WTC11 (cell line): ENCODE data around the gene CTLA4. TPM values are rescaled to one million over a fixed set of nuclear protein-coding genes. Genes with fewer than 3 reads are reported as not detected.

ENCODE experiments used
- ATAC-seq: fragments of 200-7000 bp; cut with Tn5 transposase; 2 replicates; pipeline ENCODE4 v1.10.0; 2021; ENCODE audit warnings: mild to moderate bottlenecking, moderate library complexity
- CTCF ChIA-PET: fragments of 300-600 bp; sonication (Branson Sonifier 250); formaldehyde crosslinking; loops from one replicate; lab custom pipeline; 2021; ENCODE audit warnings: antibody characterized with exemption; lab: Charles Lee
- POLR2A ChIA-PET: fragments of 350-600 bp; sonication (Branson Sonifier 250); formaldehyde crosslinking; loops from one replicate; lab custom pipeline; 2021; ENCODE audit warnings: antibody characterized with exemption; lab: Charles Lee
- DNase-seq: peaks from one replicate; pipeline ENCODE4 v3.0.0; 2021; ENCODE audit warnings: low spot score
- H3K27ac Mint-ChIP-seq: 2 replicates; pipeline ENCODE4 v1.8.0; 2021; ENCODE audit warnings: mixed read lengths
- H3K27me3 Mint-ChIP-seq: 2 replicates; pipeline ENCODE4 v1.8.0; 2021; ENCODE audit warnings: low read depth, mild to moderate bottlenecking, moderate library complexity, mixed read lengths
- H3K36me3 Mint-ChIP-seq: 2 replicates; pipeline ENCODE4 v1.8.0; 2021; ENCODE audit warnings: mixed read lengths
- H3K4me1 Mint-ChIP-seq: 2 replicates; pipeline ENCODE4 v1.8.0; 2022; ENCODE audit warnings: mixed read lengths
- H3K4me3 Mint-ChIP-seq: 2 replicates; pipeline ENCODE4 v1.8.0; 2021; ENCODE audit warnings: mild to moderate bottlenecking, moderate library complexity, mixed read lengths
- H3K9me3 Mint-ChIP-seq: 2 replicates; pipeline ENCODE4 v1.8.0; 2021; ENCODE audit warnings: mixed read lengths
- ARID4B ChIP-seq: sonication (generic); formaldehyde crosslinking; IDR thresholded peaks from 2 replicates; pipeline ENCODE4 v1.8.0; 2023; ENCODE audit warnings: missing genetic modification reagents, mild to moderate bottlenecking, borderline replicate concordance
- ATF1 ChIP-seq: sonication (generic); formaldehyde crosslinking; IDR thresholded peaks from 2 replicates; pipeline ENCODE4 v1.8.1; 2023; ENCODE audit warnings: mild to moderate bottlenecking, moderate library complexity, missing genetic modification reagents
- ATF3 ChIP-seq: sonication (generic); formaldehyde crosslinking; conservative IDR thresholded peaks from 2 replicates; pipeline ENCODE4 v1.8.1; 2022; ENCODE audit warnings: mild to moderate bottlenecking, missing genetic modification reagents
- CDX4 ChIP-seq: fragments of 250-450 bp; sonication (Bioruptor Pico); IDR thresholded peaks from 2 replicates; pipeline ENCODE4 v1.9.0; 2021; ENCODE audit warnings: moderate library complexity, mild to moderate bottlenecking, inconsistent platforms, borderline replicate concordance
- CREB1 ChIP-seq: sonication (generic); formaldehyde crosslinking; IDR thresholded peaks from 2 replicates; pipeline ENCODE4 v1.8.0; 2023; ENCODE audit warnings: mild to moderate bottlenecking, missing genetic modification reagents
- CREM ChIP-seq: sonication (generic); formaldehyde crosslinking; IDR thresholded peaks from 2 replicates; pipeline ENCODE4 v1.8.1; 2022; ENCODE audit warnings: mild to moderate bottlenecking, missing genetic modification reagents, moderate library complexity
- EMX1 ChIP-seq: fragments of 250-450 bp; sonication (Bioruptor Pico); IDR thresholded peaks from 2 replicates; pipeline ENCODE4 v1.8.0; 2021; ENCODE audit warnings: mild to moderate bottlenecking
- ETV6 ChIP-seq: sonication (generic); formaldehyde crosslinking; IDR thresholded peaks from 2 replicates; pipeline ENCODE4 v1.8.1; 2022; ENCODE audit warnings: mild to moderate bottlenecking, missing genetic modification reagents
- FOXK1 ChIP-seq: sonication (generic); formaldehyde crosslinking; IDR thresholded peaks from 2 replicates; pipeline ENCODE4 v1.8.0; 2022; ENCODE audit warnings: mild to moderate bottlenecking, moderate library complexity, missing genetic modification reagents
- IRF2 ChIP-seq: sonication (generic); formaldehyde crosslinking; IDR thresholded peaks from 2 replicates; pipeline ENCODE4 v1.8.0; 2022; ENCODE audit warnings: low read depth, missing genetic modification reagents, borderline replicate concordance
- JAZF1 ChIP-seq: fragments of 250-450 bp; sonication (Bioruptor Pico); IDR thresholded peaks from 2 replicates; pipeline ENCODE4 v1.9.0; 2021; ENCODE audit warnings: moderate library complexity, mild to moderate bottlenecking, inconsistent platforms
- MAX ChIP-seq: sonication (generic); formaldehyde crosslinking; IDR thresholded peaks from 2 replicates; pipeline ENCODE4 v1.8.0; 2022; ENCODE audit warnings: mild to moderate bottlenecking, missing genetic modification reagents
- NFYB ChIP-seq: sonication (generic); formaldehyde crosslinking; conservative IDR thresholded peaks from 2 replicates; pipeline ENCODE4 v1.8.0; 2022; ENCODE audit warnings: low read depth, missing genetic modification reagents
- NR2C2 ChIP-seq: sonication (generic); formaldehyde crosslinking; IDR thresholded peaks from 2 replicates; pipeline ENCODE4 v1.8.0; 2022; ENCODE audit warnings: mild to moderate bottlenecking, missing genetic modification reagents
- SP1 ChIP-seq: sonication (generic); formaldehyde crosslinking; conservative IDR thresholded peaks from 2 replicates; pipeline ENCODE4 v1.8.1; 2022; ENCODE audit warnings: missing genetic modification reagents
- TEAD1 ChIP-seq: sonication (generic); formaldehyde crosslinking; IDR thresholded peaks from 2 replicates; pipeline ENCODE4 v1.8.0; 2022; ENCODE audit warnings: mild to moderate bottlenecking, missing genetic modification reagents
- ZNF121 ChIP-seq: sonication (generic); formaldehyde crosslinking; IDR thresholded peaks from 2 replicates; pipeline ENCODE4 v1.8.0; 2023; ENCODE audit warnings: missing genetic modification reagents
- ZNF232 ChIP-seq: sonication (generic); formaldehyde crosslinking; IDR thresholded peaks from 2 replicates; pipeline ENCODE4 v1.8.0; 2022; ENCODE audit warnings: mild to moderate bottlenecking, missing genetic modification reagents
- ZNF416 ChIP-seq: fragments of 250-450 bp; sonication (Bioruptor Pico); IDR thresholded peaks from 2 replicates; pipeline ENCODE4 v1.9.0; 2021; ENCODE audit warnings: mild to moderate bottlenecking, inconsistent platforms
- ZSCAN18 ChIP-seq: fragments of 250-450 bp; sonication (Bioruptor Pico); IDR thresholded peaks from 2 replicates; pipeline ENCODE4 v2.1.2; 2022; ENCODE audit warnings: mild to moderate bottlenecking, moderate library complexity
- total RNA-seq: library from RNA; stranded (reverse); gene quantifications from 3 replicates; pipeline ENCODE4 v1.2.3, GENCODE V29; 2021
- TF ChIP-seq, protein P1 (sequence below): fragments of 250-450 bp; sonication (Bioruptor Pico); IDR thresholded peaks from 2 replicates; pipeline ENCODE4 v1.9.0; 2021; ENCODE audit warnings: mild to moderate bottlenecking, borderline replicate concordance
- TF ChIP-seq, protein P2 (sequence below): sonication (generic); formaldehyde crosslinking; IDR thresholded peaks from 2 replicates; pipeline ENCODE4 v1.8.0; 2022; ENCODE audit warnings: mild to moderate bottlenecking, missing genetic modification reagents

CTLA4 gene
- total RNA-seq, 1 experiment from 2014 or later = 0.31 TPM

- DNase-seq (no peak), ATAC-seq (no peak)
- H3K27me3 Mint-ChIP-seq = peaks cover 2% of the 10 kb centered on the region; the same call in 1 of the 2 replicates
- POLR2A ChIA-PET = no interaction called here
- CTCF ChIA-PET = interaction anchor here (1.2 kb wide), 1 partner anchor 31 kb away, joined by 4 read pairs; no protein-coding TSS in a partner anchor
- no peak overlapping the region for H3K27ac Mint-ChIP-seq
- H3K9me3 Mint-ChIP-seq = no peaks in the 10 kb centered on the region
- H3K4me3 Mint-ChIP-seq = no peak overlapping the region
- TF ChIP-seq NR2C2 (CRISPR knock-in tag) (no peak), ATF3 (CRISPR knock-in tag) (no peak), EMX1 (no peak), TEAD1 (CRISPR knock-in tag) (no peak), CDX4 (CRISPR knock-in tag) (no peak), CREB1 (CRISPR knock-in tag) (no peak)
- TF ChIP-seq, all 79 proteins: peak for 0
- Mint-ChIP-seq H3K4me1 (no peaks in the 10 kb centered on the region), H3K36me3 (no peaks in the 10 kb centered on the region)
Observed at GRCh38 chr2:203846490-203847105, 21.0 kb upstream of the CTLA4 start.

GRCh38 chr2:203849010-203849409 is 18.6 kb upstream of the CTLA4 start:
- CTCF ChIA-PET = no interaction called here
- no peak for DNase-seq
- Mint-ChIP-seq H3K4me3 (no peak overlapping the region), H3K9me3 (no peaks in the 10 kb centered on the region), H3K27me3 (peaks cover 2% of the 10 kb centered on the region; the same call in 1 of the 2 replicates), H3K36me3 (no peaks in the 10 kb centered on the region), H3K4me1 (no peaks in the 10 kb centered on the region), H3K27ac (no peak overlapping the region)
- POLR2A ChIA-PET = no interaction called here
- TF ChIP-seq ZSCAN18 (CRISPR knock-in tag) = no peak
- TF ChIP-seq CREM (CRISPR knock-in tag) = no peak
- TF ChIP-seq JAZF1 (CRISPR knock-in tag) = no peak
- TF ChIP-seq, protein P1, sequence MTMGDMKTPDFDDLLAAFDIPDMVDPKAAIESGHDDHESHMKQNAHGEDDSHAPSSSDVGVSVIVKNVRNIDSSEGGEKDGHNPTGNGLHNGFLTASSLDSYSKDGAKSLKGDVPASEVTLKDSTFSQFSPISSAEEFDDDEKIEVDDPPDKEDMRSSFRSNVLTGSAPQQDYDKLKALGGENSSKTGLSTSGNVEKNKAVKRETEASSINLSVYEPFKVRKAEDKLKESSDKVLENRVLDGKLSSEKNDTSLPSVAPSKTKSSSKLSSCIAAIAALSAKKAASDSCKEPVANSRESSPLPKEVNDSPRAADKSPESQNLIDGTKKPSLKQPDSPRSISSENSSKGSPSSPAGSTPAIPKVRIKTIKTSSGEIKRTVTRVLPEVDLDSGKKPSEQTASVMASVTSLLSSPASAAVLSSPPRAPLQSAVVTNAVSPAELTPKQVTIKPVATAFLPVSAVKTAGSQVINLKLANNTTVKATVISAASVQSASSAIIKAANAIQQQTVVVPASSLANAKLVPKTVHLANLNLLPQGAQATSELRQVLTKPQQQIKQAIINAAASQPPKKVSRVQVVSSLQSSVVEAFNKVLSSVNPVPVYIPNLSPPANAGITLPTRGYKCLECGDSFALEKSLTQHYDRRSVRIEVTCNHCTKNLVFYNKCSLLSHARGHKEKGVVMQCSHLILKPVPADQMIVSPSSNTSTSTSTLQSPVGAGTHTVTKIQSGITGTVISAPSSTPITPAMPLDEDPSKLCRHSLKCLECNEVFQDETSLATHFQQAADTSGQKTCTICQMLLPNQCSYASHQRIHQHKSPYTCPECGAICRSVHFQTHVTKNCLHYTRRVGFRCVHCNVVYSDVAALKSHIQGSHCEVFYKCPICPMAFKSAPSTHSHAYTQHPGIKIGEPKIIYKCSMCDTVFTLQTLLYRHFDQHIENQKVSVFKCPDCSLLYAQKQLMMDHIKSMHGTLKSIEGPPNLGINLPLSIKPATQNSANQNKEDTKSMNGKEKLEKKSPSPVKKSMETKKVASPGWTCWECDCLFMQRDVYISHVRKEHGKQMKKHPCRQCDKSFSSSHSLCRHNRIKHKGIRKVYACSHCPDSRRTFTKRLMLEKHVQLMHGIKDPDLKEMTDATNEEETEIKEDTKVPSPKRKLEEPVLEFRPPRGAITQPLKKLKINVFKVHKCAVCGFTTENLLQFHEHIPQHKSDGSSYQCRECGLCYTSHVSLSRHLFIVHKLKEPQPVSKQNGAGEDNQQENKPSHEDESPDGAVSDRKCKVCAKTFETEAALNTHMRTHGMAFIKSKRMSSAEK (CRISPR knock-in tag) = no peak
- TF ChIP-seq, protein P2, sequence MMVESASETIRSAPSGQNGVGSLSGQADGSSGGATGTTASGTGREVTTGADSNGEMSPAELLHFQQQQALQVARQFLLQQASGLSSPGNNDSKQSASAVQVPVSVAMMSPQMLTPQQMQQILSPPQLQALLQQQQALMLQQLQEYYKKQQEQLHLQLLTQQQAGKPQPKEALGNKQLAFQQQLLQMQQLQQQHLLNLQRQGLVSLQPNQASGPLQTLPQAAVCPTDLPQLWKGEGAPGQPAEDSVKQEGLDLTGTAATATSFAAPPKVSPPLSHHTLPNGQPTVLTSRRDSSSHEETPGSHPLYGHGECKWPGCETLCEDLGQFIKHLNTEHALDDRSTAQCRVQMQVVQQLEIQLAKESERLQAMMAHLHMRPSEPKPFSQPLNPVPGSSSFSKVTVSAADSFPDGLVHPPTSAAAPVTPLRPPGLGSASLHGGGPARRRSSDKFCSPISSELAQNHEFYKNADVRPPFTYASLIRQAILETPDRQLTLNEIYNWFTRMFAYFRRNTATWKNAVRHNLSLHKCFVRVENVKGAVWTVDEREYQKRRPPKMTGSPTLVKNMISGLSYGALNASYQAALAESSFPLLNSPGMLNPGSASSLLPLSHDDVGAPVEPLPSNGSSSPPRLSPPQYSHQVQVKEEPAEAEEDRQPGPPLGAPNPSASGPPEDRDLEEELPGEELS (CRISPR knock-in tag) = no peak
- no peak for TF ChIP-seq ZNF121 (CRISPR knock-in tag)
- TF ChIP-seq ETV6 (CRISPR knock-in tag) = no peak
- TF ChIP-seq MAX (CRISPR knock-in tag) = no peak
- TF ChIP-seq ZNF232 = no peak
- TF ChIP-seq FOXK1 = no peak
- no peak for TF ChIP-seq SP1
- TF ChIP-seq IRF2 (CRISPR knock-in tag) = no peak
- TF ChIP-seq ATF1 = no peak
- no peak for TF ChIP-seq ARID4B (CRISPR knock-in tag)
- no peak for TF ChIP-seq NR2C2 (CRISPR knock-in tag)
- TF ChIP-seq ZNF416 (CRISPR knock-in tag) = no peak
- TF ChIP-seq NFYB = no peak
- ATAC-seq = no peak
